Activated CD8-positive, alpha-beta memory T cell treated with anti-CD3 and anti-CD28 coated beads, Interleukin-2, amount 50 U/mL, for 4 hours (primary cell): ENCODE data around the gene TFDP1.
"Not testable (repeated sequence)": the region's sequence is repeated elsewhere in the genome, so short reads cannot be mapped to it uniquely, and the experiment has no call there.

ENCODE experiments used
- DNase-seq: peaks from one replicate; pipeline ENCODE4 v3.0.0-alpha.2; 2020

The TFDP1 gene

DNA sequence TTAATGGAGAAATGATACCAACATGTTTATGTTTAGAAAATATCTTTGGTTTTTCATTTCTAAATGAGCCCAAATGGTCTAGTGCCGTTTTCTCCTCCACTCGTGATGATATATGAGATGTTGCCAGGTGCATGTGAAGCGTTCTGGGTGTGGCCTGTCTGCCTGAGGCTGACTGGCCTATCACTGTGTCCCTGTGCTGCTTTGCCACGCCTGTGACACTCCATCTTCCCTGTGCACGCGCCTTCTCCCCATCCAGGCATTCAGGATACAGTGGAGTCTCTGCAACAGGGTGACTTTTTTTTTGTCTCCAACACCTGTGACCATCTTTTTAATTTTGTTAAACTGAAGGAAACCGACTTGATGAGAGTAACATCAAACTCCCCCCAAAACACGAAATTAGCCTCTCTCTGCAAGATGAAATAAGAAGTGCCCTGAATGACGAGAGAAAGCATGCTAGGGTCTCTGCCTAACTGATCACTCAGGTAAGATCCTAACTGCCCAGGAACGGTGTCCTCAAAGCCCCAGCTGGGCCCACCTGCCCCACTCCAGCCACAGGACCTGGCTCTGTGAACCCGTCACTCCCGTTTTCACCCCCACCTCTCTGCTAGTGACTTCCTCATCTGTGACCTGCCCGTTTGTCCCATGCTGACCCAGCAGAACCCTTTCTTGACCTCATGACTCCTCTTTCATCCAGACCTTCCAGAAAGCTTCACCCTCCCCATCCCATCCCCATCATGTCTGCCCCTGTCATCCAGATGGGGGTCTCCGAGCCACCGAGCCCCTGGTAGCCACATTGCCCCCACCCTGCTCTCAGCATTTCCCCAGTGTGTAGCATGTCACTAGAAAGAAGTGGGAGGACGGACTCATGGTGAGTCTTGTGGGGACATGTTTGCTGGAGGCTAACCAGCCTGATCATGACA, 33.2 kb upstream of the TFDP1 start:
- no peak for DNase-seq

DNA sequence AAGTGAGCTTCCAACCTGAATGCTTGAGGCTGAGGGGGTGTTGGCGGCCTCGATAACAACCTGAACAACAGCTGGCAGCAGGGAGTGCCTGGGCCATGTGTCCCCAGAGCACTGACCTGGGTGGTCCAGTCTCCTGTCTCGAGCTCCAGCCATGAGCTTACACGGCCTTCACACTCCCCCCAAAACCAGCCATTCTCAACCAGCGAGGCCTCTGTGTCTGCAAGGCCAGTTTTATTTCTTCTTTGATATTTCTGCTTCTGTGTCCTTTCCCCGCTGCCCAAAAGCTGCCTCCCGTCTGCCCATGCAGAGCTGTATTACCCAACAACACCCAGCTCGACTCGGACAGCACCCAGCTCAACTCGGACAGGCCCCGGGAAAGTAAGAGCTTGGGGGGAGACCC, 32.5 kb upstream of the TFDP1 start:
- DNase-seq = no peak

DNA sequence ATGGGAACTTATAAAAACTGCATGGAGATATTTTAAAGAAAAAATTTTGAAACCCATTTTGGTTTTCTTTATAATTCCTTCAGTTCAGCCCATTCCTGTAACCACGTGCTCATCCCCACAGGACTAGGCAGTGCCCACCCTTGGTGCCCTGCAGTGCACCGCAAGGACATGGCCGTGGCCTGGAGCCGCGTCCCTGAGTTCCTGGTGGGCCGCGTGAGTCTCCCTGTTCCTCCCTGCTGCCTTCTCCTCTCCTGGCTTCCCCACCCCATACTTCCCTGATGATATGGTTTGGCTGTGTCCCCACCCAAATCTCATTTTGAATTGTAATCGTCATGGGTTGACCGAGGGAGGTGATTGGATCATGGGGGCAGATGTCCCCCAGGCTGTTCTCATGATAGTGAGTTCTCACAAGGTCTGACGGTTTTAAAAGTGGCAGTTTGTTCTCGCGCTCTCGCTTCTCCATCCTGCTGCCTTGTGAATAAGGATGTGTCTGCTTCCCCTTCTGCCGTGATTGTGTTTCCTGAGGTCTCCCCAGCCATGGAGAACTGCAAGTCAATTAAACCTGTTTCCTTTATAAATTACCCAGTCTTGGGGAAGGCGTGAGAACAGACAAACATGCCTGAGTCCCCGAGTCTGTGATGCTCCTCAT, 31.6 kb upstream of the TFDP1 start:
- DNase-seq = no peak

DNA sequence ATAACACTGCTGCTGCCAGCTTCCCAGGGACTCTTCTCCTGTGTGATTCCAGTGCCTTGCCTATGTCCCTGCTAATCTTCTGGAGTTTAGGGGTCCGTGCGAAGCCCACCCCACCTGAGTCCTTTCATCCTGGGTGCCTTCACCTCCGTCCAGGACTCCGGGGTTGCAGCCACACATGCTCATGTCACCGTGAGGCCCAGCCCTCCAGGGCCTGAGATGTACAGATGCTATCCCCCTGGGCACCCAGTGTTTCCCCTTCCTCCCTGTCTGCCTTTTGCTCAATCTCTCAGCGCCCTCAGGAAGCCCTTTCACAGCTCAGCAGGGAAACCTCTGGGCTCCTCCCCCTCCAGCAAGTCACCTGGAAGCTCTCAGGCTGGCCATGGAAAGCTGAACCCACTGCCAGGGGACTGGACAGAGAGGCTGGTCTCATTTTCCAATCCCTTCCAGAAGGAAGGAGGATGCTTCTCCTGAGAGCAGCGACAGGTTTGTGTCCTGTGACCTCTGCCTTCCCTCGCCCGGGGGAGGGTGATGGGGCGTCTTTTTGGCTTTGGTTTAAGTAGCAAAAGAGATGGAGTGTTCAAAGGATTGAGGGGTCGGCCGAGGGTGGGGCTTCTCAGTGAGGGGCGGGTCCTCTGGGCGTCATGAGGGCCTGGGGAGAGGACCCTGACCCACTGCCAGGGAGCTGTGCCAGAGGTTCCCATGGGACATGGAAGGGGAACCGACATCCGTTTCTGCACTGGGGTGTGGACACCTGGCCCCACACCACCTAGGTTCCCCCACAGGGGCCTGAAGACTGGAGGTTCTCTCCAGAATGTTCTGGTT, 30.8 kb upstream of the TFDP1 start:
- no peak for DNase-seq

DNA sequence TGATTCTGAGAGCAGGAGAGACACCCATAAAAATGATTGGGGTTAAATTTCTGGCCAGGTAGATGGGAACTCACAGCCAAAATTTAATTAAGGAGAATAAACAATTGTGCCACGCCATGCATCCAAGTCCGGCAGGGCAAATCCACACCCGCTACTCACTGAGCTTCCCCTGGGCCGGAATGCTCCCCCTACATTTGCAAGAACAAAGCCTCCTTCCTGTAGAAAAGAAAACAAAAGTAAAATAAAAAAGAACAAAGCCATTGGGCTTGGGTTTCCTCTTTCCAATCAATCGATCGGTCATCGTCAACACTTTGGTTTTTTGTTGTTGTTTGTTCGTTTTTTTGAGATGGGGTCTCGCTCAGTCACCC, 30.2 kb upstream of the TFDP1 start:
- no peak for DNase-seq

DNA sequence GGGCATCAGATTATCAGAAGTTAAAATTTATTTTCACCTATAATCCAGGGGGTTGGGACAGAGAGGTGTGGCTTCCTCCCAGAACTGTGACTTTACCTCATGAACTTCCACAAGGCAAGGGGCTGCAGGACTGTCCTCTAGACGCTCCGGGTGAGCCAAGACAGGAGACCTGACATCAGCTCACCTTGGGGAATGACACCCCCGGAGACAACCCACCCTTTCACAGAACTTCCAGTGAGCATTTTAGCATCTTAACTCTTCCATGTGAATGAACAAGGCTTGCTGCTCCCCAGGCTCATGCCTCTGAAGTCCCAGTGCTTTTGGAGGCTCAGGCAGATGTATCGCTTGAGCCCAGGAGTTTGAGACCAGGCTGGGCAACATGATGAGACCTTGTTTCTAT, 29.4 kb upstream of the TFDP1 start:
- DNase-seq = no peak

DNA sequence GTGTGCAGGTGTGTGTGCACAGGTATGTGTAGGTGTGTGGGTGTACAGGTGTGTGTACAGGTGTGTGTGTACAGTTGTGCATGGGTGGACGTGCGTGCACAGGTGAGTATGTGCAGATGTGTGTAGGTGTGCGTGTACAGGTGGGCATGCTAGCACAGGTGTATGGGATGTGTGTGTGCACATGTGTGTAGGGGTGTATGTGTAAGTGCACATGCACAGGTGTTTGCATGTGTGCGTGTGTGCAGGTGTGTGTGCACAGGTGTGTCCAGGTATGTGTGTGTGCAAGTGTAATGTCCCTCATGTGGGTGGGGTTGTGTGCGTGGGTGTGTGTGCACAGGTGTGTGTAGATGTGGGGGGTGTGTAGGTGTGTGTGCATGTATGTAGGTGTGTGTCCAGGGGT, 27.5 kb upstream of the TFDP1 start:
- no peak for DNase-seq

DNA sequence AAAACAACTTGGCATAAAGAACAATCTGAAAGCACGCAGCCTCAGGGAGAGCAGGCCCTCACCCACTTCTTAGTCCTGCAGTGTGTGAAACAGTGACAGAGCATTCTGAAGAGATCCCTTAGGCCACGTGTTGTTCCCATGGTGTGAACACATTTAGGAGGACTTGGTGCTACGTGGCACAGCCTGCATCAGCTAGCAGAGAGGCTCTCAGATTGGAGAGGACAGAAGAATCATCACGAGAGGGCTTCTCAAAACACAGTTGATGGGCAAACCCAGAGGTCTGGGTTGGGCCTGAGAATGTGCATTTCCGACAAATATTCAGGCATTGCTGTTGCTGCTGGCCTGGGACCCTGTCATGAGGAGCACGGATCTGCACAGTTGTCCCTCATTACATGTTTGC, 26.1 kb upstream of the TFDP1 start:
- DNase-seq = no peak

DNA sequence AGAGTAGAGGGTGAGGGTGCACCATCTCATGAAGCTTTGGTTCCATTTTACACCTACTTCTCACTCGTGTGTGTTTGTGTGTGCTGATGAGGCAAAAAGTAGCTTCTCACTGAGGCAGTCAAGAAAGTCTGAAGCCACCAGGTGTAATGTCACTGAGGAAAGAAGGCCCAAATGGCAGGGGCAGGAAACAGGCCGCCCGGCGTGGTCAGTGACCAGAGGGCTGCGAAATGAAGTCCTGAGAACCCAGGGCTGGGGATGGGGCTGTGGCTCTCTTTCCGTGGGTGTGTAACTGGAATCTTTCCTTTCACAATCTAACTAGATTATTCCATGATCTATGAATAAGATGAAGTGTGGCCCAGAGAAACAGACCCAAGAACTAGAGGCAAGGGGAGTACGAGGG, 25.5 kb upstream of the TFDP1 start:
- no peak for DNase-seq

DNA sequence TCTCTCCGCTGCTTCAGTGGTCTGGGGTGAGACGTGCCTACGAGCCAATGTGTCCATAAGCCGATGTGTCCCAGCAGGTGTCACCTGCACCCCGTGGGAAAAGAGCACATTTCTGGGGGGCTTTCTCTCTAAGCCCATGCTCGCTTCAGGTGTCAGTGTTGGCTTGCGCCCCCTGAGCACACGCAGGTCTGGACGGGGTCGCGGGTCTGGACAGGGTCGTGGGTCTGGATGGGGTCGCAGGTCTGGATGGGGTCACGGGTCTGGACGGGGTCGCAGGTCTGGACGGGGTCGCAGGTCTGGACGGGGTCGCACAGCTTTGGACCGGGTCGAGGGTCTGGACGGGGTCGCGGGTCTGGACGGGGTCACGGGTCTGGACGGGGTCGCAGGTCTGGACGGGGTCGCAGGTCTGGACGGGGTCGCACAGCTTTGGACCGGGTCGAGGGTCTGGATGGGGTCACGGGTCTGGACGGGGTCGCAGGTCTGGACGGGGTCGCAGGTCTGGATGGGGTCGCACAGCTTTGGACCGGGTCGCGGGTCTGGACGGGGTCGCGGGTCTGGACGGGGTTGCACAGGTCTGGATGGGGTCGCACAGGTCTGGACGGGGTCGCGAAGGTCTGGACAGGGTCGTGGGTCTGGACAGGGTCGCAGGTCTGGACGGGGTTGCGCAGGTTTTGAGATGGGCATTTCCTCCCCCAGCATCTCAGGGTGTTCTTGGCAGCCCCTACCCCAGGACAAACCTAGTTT, 24.5 kb upstream of the TFDP1 start:
- DNase-seq = no peak

DNA sequence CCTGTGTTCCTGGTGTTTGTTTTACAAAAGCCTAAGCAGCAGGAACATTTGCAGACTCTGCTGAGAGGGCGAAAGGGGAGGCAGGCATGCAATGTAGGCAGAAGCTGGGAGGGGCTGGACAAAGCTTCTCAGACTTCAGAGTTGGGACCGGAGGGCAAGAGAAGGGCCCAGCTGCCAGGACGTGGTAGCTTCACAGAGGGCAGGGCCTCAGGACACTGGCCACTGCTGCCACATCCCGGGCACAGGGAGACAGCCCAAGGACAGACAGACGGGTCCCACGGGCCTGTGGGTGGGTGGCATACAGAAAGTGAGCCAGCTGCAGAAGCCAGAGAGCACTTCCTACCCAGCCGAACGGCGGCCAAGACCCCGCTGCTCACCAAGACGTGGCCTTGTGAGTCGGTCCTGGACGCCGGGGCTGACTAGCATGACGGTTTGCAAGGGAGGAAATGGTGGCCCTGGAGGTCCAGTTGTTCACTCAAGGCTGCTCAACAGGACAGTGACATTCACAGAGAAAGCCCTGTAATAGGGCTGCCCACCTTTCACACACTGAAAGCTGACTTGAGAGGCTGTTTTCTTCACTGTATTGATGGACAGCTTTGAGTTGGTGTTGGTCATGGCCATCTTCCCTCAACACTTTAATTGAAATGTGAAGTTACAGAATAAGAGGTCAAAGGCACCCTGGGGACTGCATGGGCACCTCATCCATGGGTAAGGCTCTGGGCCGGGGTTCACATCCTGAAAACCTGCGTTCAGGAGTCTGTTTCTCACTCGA, 23.7 kb upstream of the TFDP1 start:
- no peak for DNase-seq

DNA sequence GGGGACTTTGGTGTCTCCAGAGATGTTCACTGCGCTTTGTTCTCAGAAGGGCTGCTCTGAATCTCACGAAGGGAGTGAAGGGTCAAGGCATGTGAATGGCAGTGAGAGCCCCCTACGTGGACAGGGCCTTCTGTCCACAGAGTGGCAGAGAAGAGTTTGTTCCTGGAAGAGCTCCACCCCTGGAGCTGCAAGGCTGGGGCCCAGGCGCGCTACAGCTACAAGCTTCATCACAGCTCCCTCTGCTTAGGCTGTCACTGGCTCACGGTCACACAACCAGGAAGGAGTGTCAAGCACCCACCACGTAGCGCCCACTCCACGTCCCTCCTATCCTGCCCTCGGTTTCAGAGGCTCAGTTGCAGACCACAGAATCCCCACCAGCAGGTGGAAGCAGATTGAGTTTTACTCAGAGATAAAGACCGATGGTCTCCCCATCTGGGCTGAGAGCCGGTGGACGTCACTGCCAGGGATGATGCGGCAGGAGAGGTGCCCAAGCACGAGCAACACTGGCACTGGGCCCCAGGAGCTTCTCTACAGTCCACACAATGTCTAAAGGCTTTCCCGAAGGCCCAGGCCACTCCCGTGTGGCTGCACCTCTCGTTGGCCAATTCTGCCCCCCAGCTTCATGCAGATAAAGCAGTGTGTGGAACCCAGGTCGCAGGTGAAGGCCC, 23.0 kb upstream of the TFDP1 start:
- no peak for DNase-seq

DNA sequence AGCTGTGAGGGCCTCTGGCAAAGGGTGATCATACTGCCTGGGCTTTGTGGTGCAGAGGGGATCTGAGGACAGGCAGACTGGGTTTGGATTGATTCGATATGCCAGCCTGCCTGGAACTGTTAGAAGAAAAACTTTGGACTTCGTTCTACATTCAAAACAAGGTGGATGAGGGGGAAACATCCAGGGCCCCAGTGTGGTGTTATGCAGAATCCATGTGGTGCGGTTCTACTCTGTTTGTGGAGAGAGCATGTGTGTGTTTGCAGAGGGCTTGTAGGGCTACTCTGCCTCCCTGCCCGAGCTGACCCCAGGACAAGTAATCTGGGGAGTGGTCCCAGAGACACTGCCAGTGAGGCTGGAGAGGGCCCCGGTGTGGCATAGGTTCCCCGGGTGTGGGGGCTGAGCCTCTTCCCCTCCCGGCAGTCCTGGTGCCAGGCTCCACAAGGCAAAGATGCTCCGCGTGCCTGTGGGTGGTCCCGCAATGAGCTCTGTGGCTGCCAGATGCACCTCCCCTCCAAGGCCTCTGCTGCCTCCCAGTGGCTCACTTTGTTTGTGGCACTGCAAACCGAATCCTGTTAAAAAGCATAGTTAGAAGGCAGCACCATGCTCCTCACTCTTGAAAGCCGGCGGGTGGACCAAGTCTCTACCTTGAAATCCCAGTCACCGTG, 22.3 kb upstream of the TFDP1 start:
- peak; percentile 53 for DNase-seq

DNA sequence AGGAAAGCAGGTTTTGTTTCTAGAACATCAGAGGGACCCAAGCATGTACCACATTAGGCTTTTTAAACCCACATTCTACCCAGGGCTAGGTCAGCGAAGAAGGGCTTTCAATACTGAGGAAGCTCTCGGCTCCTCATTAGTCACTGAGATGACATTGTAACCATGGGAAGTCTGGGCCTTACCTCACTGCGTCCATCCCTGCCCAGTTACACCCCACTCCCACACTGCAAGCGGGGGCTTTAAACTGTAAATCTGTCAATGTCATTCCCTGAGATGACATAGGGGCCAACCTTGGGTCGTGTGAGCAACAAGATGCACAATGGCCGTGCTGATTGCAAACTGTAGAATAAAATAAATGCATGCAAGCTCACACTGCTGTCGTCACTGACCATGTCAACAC, 21.7 kb upstream of the TFDP1 start:
- DNase-seq = no peak

DNA sequence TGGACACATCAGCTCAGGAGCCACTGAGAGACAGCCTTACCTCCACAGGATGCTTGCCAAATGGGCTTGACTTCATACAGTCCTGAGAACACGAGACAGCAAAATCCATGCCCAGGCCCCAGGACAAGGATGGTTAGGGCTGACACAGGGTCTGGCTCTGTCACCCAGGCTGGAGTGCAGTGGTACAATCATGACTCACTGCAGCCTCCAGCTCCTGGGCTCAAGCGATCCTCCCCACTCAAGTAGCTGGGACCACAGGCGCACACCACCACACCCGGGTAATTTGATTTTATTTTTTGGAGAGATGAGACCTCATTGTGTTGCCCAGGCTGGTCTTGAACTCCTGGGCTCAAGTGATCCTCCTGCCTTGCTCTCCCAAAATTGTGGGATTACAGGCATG, 21.0 kb upstream of the TFDP1 start:
- DNase-seq = not testable (repeated sequence)

DNA sequence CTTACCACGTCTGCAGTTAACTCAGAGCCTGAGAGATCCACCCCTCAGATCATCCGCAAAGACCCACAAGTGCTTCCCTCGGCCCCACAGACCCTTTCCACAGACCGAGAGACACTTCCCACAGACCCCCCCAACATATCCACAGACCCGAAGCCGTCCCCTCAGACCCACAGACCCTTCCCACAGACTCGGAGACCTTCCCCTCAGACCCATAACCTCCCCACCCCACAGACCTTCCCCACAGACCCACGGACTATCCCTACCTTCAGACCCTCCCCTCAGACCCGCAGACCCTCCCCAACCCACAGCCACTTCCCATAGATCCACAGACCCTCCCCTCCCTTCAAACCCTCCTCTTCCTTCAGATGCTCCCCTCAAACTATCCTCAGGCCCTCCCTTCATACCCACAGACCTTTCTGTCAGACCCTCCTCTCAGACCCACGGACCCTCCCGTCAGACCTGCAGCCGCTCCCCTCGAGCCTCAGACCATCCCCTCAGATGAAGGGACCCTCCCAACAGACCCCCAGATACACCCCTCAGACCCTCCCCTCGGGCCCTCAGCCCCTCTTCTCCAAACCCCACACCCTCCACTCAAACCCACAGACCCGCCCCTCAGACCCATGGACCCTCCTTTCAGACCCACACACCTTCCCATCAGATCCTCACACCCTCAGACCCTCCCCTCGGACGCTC, 20.1 kb upstream of the TFDP1 start:
- DNase-seq = no peak

DNA sequence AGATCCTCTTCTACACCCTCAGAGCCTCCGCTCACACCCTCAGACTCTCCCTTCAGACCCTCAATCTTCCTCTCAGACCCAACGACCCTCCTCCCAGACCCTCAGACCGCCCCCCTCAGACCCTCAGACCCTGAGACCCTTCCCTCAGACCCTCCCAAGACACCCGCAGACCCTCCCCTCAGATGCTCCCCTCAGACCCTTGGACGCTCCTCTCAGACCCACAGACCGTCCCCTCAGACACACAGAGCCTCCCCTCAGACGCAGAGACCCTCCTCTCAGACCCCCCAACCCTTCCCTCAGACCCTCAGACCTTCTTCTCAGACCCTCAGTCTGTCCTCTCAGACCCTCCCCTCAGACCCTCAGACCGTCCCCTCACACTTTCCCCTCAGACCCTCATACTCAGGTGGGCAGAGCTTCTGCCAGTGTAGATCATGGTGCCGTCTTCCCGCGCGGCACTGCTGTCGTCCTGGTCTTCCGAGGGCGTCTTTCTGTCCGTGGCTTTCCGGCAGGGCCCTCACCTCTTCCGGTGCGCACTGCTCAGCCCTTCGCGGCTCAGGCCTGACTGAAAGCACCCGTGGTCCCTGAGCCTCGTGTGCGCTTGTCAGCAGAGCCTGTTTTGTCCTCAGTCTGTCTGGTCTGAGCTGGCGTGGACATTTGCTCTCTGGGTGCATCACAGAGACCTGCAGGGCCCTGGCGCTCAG, 18.9 kb upstream of the TFDP1 start:
- DNase-seq = no peak

DNA sequence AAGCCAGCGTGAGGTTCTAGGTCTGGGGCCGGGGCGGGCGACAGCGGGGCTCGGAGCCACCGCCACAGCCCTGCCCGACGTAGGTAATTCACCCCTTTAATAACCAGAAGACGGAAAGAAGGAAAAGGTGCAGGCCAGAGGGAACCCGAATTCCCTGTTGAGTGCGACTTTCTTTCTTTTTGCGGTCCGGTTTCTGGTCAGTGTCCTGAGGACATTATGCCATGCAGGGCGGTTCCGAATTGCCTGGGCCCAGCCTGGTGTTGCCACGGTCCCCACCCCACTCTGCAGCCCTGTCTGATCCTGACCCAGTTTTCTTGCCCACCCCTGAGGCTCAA, 18.4 kb upstream of the TFDP1 start:
- no peak for DNase-seq

DNA sequence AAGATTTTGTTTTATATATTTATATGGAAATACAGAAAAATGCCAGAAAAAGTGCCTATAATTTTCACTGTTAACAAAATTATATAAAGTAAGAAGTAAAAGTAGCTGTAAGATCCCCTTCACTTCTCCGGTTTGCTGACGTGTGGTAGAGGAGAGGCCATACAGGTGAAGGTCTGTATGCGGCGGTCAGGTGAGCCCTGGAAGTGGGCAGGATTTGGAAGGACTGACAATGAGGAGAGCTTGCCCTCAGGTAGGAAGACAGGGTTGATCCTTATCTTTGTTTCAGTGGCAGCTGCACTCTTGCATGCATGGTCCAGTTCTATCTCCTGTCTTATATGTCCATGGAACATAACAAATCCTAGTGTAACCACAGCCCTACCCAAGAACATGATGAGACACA, 16.9 kb upstream of the TFDP1 start:
- DNase-seq = no peak

DNA sequence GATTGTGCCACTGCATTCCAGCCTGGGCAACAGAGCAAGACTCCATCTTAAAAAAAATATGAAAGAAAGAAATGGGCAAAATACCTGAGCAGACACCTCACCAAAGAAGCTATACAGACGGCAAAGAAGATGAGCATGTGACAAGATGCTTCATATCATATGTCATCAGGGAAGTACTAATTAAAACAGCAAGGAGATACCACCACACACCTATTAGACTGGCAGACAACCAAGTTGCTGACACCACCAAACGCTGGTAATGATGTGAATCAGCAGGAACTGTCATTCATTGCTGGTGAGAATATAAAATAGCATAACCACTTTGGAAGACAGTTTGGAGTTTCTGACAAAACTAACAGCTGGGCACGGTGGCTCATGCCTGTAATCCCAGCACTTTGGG, 11.5 kb upstream of the TFDP1 start:
- no peak for DNase-seq
